ENCODE measurements around the gene DCC. TPM values are rescaled to one million over a fixed set of nuclear protein-coding genes. Genes with fewer than 3 reads are reported as not detected.

The DCC gene
- total and polyA plus RNA-seq, 3 donors from 2014 or later: 7.9 to 42.1 (median 24.5) TPM

DNA sequence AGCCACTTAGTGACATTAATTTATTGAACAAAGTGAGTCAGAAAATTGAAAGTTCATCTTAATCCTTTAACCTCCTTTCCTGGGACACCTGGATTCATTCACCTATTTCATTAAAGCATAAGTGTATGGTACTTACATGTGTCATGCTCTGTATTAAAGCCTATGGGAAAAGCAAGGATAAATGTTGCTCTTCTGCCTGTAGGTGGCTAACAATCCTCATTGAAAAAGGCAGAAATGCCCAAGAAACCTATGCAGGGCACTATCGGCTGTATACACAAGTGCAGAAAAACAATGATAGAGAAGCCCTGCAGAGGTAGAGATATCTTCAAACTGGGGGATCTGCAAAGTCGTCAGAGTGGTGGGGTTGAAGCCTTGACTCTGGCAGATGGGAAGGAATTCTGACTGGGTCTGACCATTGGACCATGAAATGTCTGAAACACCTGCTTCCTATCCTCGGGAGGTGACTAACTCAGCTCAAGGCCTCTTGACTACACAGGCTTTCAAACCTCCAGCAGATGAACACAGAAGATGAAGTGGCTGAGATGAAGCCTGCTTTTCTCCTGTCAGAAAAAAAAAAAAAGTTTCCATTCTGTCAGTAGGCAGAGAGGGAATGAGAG lies 83.1 kb downstream of the DCC start:
- Histone ChIP-seq H3K36me3 (ENCODE audit: low read depth, missing control alignments) (no peaks in the 10 kb centered on the region), H3K27ac (no peak overlapping the region), H3K9me3 (no peaks in the 10 kb centered on the region), H3K4me1 (no peaks in the 10 kb centered on the region), H3K4me3 (no peak overlapping the region), H3K27me3 (no peaks in the 10 kb centered on the region)
- intact Hi-C loops (cut with DNase I; ENCODE audit: low total_unique reads): no loop called here
- WGBS, 2 donors: 42 to 50% methylated on average over 3 of the region's 3 CpGs
- TF ChIP-seq, protein P1, sequence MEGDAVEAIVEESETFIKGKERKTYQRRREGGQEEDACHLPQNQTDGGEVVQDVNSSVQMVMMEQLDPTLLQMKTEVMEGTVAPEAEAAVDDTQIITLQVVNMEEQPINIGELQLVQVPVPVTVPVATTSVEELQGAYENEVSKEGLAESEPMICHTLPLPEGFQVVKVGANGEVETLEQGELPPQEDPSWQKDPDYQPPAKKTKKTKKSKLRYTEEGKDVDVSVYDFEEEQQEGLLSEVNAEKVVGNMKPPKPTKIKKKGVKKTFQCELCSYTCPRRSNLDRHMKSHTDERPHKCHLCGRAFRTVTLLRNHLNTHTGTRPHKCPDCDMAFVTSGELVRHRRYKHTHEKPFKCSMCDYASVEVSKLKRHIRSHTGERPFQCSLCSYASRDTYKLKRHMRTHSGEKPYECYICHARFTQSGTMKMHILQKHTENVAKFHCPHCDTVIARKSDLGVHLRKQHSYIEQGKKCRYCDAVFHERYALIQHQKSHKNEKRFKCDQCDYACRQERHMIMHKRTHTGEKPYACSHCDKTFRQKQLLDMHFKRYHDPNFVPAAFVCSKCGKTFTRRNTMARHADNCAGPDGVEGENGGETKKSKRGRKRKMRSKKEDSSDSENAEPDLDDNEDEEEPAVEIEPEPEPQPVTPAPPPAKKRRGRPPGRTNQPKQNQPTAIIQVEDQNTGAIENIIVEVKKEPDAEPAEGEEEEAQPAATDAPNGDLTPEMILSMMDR (IDR thresholded peaks at IDR 0.05): no peak
- no peak for TF ChIP-seq POLR2A (IDR thresholded peaks at IDR 0.05)
- no peak for DNase-seq

DNA sequence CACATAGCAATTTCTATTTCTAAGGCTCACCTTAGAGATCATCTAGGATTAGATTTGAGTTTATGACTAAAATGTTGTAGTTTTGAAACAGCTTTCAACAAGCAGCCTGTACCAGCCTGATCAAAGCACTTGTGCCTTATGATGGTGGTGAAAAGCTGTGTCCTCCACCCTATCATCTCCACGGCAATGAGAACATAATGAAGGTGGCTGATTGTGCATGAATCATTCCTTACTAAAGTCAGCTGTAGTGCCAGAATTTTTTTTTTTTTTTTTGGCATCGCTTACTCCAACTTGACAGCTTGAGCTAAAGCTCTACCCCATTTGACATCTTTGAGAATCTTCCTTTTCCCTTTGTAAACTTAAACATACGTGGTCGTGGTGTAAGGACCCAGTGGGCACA lies 86.0 kb downstream of the DCC start:
- H3K27me3 ChIP-seq: no peaks in the 10 kb centered on the region
- H3K9me3 ChIP-seq: no peaks in the 10 kb centered on the region
- no peak for DNase-seq
- intact Hi-C loops (cut with DNase I; ENCODE audit: low total_unique reads): no loop called here
- no peak overlapping the region for H3K4me3 ChIP-seq
- no peaks in the 10 kb centered on the region for H3K4me1 ChIP-seq
- H3K27ac ChIP-seq: no peak overlapping the region
- TF ChIP-seq POLR2A (IDR thresholded peaks at IDR 0.05): no peak
- TF ChIP-seq, protein P1 (IDR thresholded peaks at IDR 0.05): no peak
- WGBS, 2 donors: 77 to 86% methylated on average over 4 of the region's 4 CpGs
- no peaks in the 10 kb centered on the region for H3K36me3 ChIP-seq (ENCODE audit: low read depth, missing control alignments)

DNA sequence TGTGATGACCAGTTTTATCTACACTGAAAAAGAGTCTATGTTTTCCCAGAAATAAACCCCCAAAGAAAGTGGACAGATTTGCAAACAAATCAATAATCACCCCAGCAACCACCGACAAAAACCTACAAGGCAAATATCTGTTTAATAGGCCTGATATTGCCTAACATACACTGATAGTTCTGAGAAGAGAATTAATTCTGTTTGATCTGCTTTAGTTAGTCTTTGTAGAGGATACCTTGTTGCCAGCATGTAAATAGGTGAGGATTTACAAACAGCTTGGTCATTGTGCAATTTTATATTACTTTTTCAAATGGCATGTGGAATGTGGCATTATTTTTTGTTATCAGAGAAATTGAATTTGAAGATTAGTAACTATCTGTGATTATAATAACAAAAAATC lies 86.5 kb downstream of the DCC start:
- Histone ChIP-seq H3K9me3 (no peaks in the 10 kb centered on the region), H3K4me3 (no peak overlapping the region), H3K36me3 (ENCODE audit: low read depth, missing control alignments) (no peaks in the 10 kb centered on the region), H3K27me3 (no peaks in the 10 kb centered on the region), H3K4me1 (no peaks in the 10 kb centered on the region), H3K27ac (no peak overlapping the region)
- TF ChIP-seq, protein P1 (IDR thresholded peaks at IDR 0.05): no peak
- TF ChIP-seq POLR2A (IDR thresholded peaks at IDR 0.05): no peak
- intact Hi-C loops (cut with DNase I; ENCODE audit: low total_unique reads): no loop called here
- whole genome bisulfite sequencing, 2 donors: 89 to 90% methylated on average over 1 of the region's 1 CpG
- DNase-seq: no peak

DNA sequence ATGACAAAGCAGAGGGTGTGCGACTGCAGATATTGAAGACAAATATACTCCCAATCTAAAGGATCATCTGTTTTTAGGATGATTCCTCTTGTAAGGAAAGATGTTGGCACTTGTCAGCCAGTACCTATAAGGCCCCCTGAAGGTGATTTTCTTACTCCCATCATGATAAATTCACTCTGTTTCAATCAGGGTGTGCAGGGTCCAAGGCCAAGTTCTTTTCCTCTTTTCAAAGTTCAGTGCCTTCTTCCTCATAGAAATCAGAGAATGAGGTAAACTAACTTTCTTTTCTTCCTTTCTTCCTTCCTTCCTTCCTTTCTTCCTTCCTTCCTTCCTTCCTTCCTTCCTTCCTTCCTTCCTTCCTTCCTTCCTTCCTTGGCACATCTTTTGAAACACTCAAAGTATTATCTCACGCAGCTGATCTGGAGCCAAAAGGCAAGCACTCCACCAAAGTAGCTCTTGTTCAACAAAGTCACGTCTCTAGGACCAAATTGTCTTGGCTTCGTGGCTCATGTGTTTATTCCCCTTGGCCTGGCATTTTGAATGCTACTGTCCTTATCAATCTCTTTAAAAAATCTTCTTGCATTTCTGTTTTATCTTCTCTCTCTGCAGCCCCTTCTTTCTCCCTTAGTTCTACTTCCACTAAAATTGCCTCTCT lies 87.7 kb downstream of the DCC start:
- WGBS, 2 donors: 77 to 83% methylated on average over 4 of the region's 4 CpGs

More for the DNA sequence above, 87.7 kb downstream of the DCC start:
- no peaks in the 10 kb centered on the region for H3K27me3 ChIP-seq
- H3K9me3 ChIP-seq: no peaks in the 10 kb centered on the region
- TF ChIP-seq, protein P1 (IDR thresholded peaks at IDR 0.05): no peak
- TF ChIP-seq POLR2A (IDR thresholded peaks at IDR 0.05): no peak
- no peak for DNase-seq
- H3K36me3 ChIP-seq (ENCODE audit: low read depth, missing control alignments): no peaks in the 10 kb centered on the region
- H3K4me3 ChIP-seq: no peak overlapping the region
- intact Hi-C loops (cut with DNase I; ENCODE audit: low total_unique reads): no loop called here
- no peak overlapping the region for H3K27ac ChIP-seq
- H3K4me1 ChIP-seq: no peaks in the 10 kb centered on the region

Measured in testis (tissue), 3 donors.